ENCODE results near the gene HPRT1.

DNA sequence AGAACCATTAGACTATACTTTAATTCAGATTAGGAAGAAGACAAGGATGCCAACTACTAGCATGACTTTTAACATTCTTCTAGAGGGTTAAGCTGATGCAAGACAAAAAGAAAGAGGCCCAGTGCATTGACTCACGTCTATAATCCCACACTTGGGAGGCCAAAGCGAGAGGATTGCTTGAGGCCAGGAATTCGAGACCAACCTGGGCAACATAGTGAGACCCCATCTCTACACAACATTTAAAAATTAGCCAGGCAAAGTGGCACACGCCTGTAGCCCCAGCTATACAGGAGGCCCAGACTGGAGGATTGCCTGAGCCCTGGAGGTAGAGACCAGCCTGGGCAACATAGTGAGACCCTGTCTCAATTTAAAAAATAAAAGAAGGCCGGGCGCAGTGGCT, 40.2 kb upstream of the HPRT1 start:
- TF ChIP-seq, protein P1, sequence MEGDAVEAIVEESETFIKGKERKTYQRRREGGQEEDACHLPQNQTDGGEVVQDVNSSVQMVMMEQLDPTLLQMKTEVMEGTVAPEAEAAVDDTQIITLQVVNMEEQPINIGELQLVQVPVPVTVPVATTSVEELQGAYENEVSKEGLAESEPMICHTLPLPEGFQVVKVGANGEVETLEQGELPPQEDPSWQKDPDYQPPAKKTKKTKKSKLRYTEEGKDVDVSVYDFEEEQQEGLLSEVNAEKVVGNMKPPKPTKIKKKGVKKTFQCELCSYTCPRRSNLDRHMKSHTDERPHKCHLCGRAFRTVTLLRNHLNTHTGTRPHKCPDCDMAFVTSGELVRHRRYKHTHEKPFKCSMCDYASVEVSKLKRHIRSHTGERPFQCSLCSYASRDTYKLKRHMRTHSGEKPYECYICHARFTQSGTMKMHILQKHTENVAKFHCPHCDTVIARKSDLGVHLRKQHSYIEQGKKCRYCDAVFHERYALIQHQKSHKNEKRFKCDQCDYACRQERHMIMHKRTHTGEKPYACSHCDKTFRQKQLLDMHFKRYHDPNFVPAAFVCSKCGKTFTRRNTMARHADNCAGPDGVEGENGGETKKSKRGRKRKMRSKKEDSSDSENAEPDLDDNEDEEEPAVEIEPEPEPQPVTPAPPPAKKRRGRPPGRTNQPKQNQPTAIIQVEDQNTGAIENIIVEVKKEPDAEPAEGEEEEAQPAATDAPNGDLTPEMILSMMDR (IDR thresholded peaks at IDR 0.05; ENCODE audit: low read depth, low read length, poor library complexity, severe bottlenecking): no peak
- no peak for TF ChIP-seq EZH2phosphoT487 (IDR thresholded peaks at IDR 0.05; ENCODE audit: borderline replicate concordance, low read length)
